ENCODE measurements around the gene RAPSN. TPM values are rescaled to one million over a fixed set of nuclear protein-coding genes. Genes with fewer than 3 reads are reported as not detected.

Gene RAPSN
- total and polyA plus RNA-seq, 2 donors (not counting 1 experiment from before 2014, with no cell fraction given) = 0.17 TPM; not detected in 1

DNA sequence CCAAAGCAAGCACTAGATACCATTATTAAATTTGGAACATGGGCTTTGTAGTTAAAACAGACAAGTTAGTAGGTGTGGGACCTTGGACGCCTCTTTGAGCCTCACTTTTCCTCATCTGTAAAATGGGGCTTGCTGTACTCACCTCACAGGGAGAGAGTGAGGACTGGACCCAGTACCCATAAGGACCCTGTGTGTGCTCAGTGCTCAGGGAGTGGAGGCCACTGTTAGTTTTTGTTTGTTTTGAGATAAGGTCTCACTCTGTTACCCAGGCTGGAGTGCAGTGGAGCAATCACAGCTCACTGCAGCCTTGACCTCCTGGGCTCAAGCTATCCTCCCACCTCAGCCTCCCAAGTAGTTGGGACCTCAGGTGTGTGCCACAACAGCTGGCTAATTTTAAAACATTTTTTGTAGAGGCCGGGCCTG lies 8.9 kb downstream of the RAPSN start:
- no peaks in the 10 kb centered on the region for H3K4me1 ChIP-seq (ENCODE audit: control insufficient read depth, extremely low read depth, insufficient read depth, low read length)

DNA sequence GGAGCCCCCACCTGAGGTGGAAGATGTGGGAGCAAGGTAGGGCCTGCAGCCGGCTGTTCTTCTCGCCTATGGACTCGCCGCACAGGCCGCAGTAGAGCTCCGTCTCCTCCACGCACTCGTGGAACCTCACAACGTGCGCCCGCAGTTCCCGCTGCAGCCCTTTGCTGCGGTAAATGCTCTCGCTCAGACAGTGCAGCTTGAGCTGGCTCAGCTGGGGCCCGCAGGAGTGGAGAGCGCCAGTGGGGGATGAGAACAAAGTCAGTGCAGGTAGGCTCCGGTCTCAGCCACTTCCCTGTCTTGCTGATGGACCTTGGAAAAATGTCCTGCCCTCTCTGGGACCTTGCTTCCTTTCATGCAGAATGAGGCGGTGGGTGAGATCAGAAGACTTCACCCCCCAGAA lies 10.2 kb downstream of the RAPSN start:
- no peaks in the 10 kb centered on the region for H3K79me2 ChIP-seq (ENCODE audit: control insufficient read depth, insufficient read depth, low read length)
- H3K9ac ChIP-seq (ENCODE audit: insufficient read depth, low read length) = no peak overlapping the region
- no peaks in the 10 kb centered on the region for H3K36me3 ChIP-seq (ENCODE audit: control insufficient read depth, insufficient read depth, low read length)
- H2AFZ ChIP-seq (ENCODE audit: low read length) = no peak overlapping the region
- H3K27me3 ChIP-seq (ENCODE audit: control insufficient read depth, insufficient read depth, low read length) = no peaks in the 10 kb centered on the region
- H3K27ac ChIP-seq (ENCODE audit: insufficient read depth, low read length) = no peak overlapping the region
- no peak overlapping the region for H3K4me2 ChIP-seq (ENCODE audit: extremely low read depth, insufficient read depth, low read length)
- DNase-seq (ENCODE audit: low read depth in 2 of 2) = no peak
- H3K4me1 ChIP-seq (ENCODE audit: control insufficient read depth, extremely low read depth, insufficient read depth, low read length) = no peaks in the 10 kb centered on the region
- no peaks in the 10 kb centered on the region for H3K9me3 ChIP-seq (ENCODE audit: control insufficient read depth, insufficient read depth, low read depth, low read length)
- no peaks in the 10 kb centered on the region for H4K20me1 ChIP-seq (ENCODE audit: control insufficient read depth, extremely low read depth, insufficient read depth, low read length)
- TF ChIP-seq, protein P1, sequence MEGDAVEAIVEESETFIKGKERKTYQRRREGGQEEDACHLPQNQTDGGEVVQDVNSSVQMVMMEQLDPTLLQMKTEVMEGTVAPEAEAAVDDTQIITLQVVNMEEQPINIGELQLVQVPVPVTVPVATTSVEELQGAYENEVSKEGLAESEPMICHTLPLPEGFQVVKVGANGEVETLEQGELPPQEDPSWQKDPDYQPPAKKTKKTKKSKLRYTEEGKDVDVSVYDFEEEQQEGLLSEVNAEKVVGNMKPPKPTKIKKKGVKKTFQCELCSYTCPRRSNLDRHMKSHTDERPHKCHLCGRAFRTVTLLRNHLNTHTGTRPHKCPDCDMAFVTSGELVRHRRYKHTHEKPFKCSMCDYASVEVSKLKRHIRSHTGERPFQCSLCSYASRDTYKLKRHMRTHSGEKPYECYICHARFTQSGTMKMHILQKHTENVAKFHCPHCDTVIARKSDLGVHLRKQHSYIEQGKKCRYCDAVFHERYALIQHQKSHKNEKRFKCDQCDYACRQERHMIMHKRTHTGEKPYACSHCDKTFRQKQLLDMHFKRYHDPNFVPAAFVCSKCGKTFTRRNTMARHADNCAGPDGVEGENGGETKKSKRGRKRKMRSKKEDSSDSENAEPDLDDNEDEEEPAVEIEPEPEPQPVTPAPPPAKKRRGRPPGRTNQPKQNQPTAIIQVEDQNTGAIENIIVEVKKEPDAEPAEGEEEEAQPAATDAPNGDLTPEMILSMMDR (conservative IDR thresholded peaks at IDR 0.05 in 1 of 2, IDR thresholded peaks at IDR 0.05 in 1 of 2; ENCODE audit: low read depth in 1 of 2, low read length in 2 of 2) = no peak
- TF ChIP-seq EZH2 (IDR thresholded peaks at IDR 0.05; ENCODE audit: low read length, missing control alignments) = no peak
- no peak overlapping the region for H3K4me3 ChIP-seq (replicated peaks in 1 of 4; ENCODE audit: control extremely low read depth in 1 of 4, insufficient read depth in 1 of 4, low read depth in 3 of 4, low read length in 4 of 4)

More for the DNA sequence above, 8.9 kb downstream of the RAPSN start:
- no peak for DNase-seq (ENCODE audit: low read depth in 2 of 2)
- Histone ChIP-seq H3K79me2 (ENCODE audit: control insufficient read depth, insufficient read depth, low read length) (no peaks in the 10 kb centered on the region), H3K27me3 (ENCODE audit: control insufficient read depth, insufficient read depth, low read length) (no peaks in the 10 kb centered on the region), H3K4me2 (ENCODE audit: extremely low read depth, insufficient read depth, low read length) (no peak overlapping the region), H3K4me3 (replicated peaks in 1 of 4; ENCODE audit: control extremely low read depth in 1 of 4, insufficient read depth in 1 of 4, low read depth in 3 of 4, low read length in 4 of 4) (no peak overlapping the region), H4K20me1 (ENCODE audit: control insufficient read depth, extremely low read depth, insufficient read depth, low read length) (no peaks in the 10 kb centered on the region), H3K36me3 (ENCODE audit: control insufficient read depth, insufficient read depth, low read length) (no peaks in the 10 kb centered on the region), H3K27ac (ENCODE audit: insufficient read depth, low read length) (no peak overlapping the region), H2AFZ (ENCODE audit: low read length) (no peak overlapping the region), H3K9me3 (ENCODE audit: control insufficient read depth, insufficient read depth, low read depth, low read length) (no peaks in the 10 kb centered on the region), H3K9ac (ENCODE audit: insufficient read depth, low read length) (no peak overlapping the region)
- TF ChIP-seq, protein P1 (conservative IDR thresholded peaks at IDR 0.05 in 1 of 2, IDR thresholded peaks at IDR 0.05 in 1 of 2; ENCODE audit: low read depth in 1 of 2, low read length in 2 of 2) = no peak
- TF ChIP-seq EZH2 (IDR thresholded peaks at IDR 0.05; ENCODE audit: low read length, missing control alignments) = no peak

DNA sequence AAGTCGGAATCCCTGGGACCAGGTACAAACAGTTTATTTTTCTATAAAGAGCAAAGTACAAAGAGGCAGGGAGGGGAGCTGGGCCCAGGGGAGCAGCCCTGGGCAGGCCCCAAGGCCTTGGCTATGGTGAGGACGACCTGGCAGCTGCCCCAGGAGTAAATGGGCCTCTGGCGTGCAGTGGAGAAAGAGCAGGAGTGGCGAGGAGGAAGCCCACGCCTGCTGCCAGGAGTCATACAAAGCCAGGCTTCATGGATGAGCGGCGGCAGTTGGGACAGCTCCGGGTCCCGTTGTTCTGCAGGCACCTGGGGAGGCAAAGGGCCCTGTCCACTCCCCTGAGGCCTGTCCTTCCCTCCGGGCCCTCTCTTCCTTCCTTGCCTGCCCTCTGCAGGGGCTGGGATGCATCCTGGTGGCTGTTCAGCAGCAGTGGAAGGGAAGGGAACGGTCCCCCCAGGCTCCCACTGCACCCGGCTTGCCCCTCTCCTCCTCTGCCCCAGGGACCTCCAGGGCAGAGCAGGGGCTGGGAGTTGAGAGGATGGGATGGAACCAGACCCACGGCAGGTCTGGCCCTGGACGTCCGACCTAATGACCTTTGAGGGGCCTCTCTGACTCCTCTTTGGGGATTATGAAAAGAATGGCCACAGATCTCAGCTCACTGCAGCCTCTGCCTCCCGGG lies 11.1 kb downstream of the RAPSN start:
- H2AFZ ChIP-seq (ENCODE audit: low read length) = no peak overlapping the region

More for the DNA sequence above, 11.1 kb downstream of the RAPSN start:
- Histone ChIP-seq H3K27ac (ENCODE audit: insufficient read depth, low read length) (no peak overlapping the region), H4K20me1 (ENCODE audit: control insufficient read depth, extremely low read depth, insufficient read depth, low read length) (no peaks in the 10 kb centered on the region), H3K4me2 (ENCODE audit: extremely low read depth, insufficient read depth, low read length) (no peak overlapping the region), H3K79me2 (ENCODE audit: control insufficient read depth, insufficient read depth, low read length) (no peaks in the 10 kb centered on the region), H3K4me1 (ENCODE audit: control insufficient read depth, extremely low read depth, insufficient read depth, low read length) (no peaks in the 10 kb centered on the region), H3K9ac (ENCODE audit: insufficient read depth, low read length) (no peak overlapping the region), H3K4me3 (replicated peaks in 1 of 4; ENCODE audit: control extremely low read depth in 1 of 4, insufficient read depth in 1 of 4, low read depth in 3 of 4, low read length in 4 of 4) (no peak overlapping the region), H3K36me3 (ENCODE audit: control insufficient read depth, insufficient read depth, low read length) (no peaks in the 10 kb centered on the region), H3K9me3 (ENCODE audit: control insufficient read depth, insufficient read depth, low read depth, low read length) (no peaks in the 10 kb centered on the region), H3K27me3 (ENCODE audit: control insufficient read depth, insufficient read depth, low read length) (no peaks in the 10 kb centered on the region)
- no peak for DNase-seq (ENCODE audit: low read depth in 2 of 2)
- TF ChIP-seq, protein P1 (conservative IDR thresholded peaks at IDR 0.05 in 1 of 2, IDR thresholded peaks at IDR 0.05 in 1 of 2; ENCODE audit: low read depth in 1 of 2, low read length in 2 of 2) = no peak
- no peak for TF ChIP-seq EZH2 (IDR thresholded peaks at IDR 0.05; ENCODE audit: low read length, missing control alignments)

Measured in fibroblast of lung (primary cell).